ENCODE data around the gene IKZF3.
"Not testable (repeated sequence)": the region's sequence is repeated elsewhere in the genome, so short reads cannot be mapped to it uniquely, and the experiment has no call there.

IKZF3 gene

GRCh38 chr17:39737760-39738567, 126.1 kb downstream of the IKZF3 start, which contains the start of gene GRB7:
Gene GRB7, plus strand, starts transcription at chr17:39737938. Its CDS starts 4,364 bp downstream, at chr17:39742302.
- DNase-seq = peak; percentile 38

- DNase-seq = no peak
Observed at GRCh38 chr17:39737206-39737759, 126.8 kb downstream of the IKZF3 start.

- DNase-seq = no peak
Observed at GRCh38 chr17:39736319-39737165, 127.6 kb downstream of the IKZF3 start.

- no peak for DNase-seq
Observed at GRCh38 chr17:39735882-39736281, 128.2 kb downstream of the IKZF3 start.

GRCh38 chr17:39732586-39732985, 131.5 kb downstream of the IKZF3 start:
- DNase-seq = no peak

GRCh38 chr17:39730095-39730921, 133.8 kb downstream of the IKZF3 start, which contains the start of gene MIEN1:
Gene MIEN1, minus strand, starts transcription at chr17:39730532. Its CDS starts 37 bp downstream, at chr17:39730495.
- DNase-seq = peak; percentile 11

GRCh38 chr17:39729280-39729851, 134.7 kb downstream of the IKZF3 start:
- no peak for DNase-seq

- no peak for DNase-seq
Observed at GRCh38 chr17:39727556-39727955, 136.6 kb downstream of the IKZF3 start.

GRCh38 chr17:39726617-39727016, 137.5 kb downstream of the IKZF3 start:
- no peak for DNase-seq

GRCh38 chr17:39725923-39726322, 138.2 kb downstream of the IKZF3 start:
- not testable (repeated sequence) for DNase-seq

GRCh38 chr17:39724731-39725130, 139.4 kb downstream of the IKZF3 start:
- DNase-seq = no peak

GRCh38 chr17:39722965-39723848, 140.9 kb downstream of the IKZF3 start:
- DNase-seq = no peak

GRCh38 chr17:39722104-39722503, 142.0 kb downstream of the IKZF3 start:
- no peak for DNase-seq

GRCh38 chr17:39719563-39720355, 144.4 kb downstream of the IKZF3 start:
- no peak for DNase-seq

- no peak for DNase-seq
Observed at GRCh38 chr17:39717660-39718059, 146.5 kb downstream of the IKZF3 start.

- no peak for DNase-seq
Observed at GRCh38 chr17:39716879-39717536, 147.1 kb downstream of the IKZF3 start.

GRCh38 chr17:39716073-39716818, 147.9 kb downstream of the IKZF3 start:
- DNase-seq = no peak

- DNase-seq = no peak
Observed at GRCh38 chr17:39715375-39716072, 148.6 kb downstream of the IKZF3 start.
